GM10266 (cell line): ENCODE results near the gene MEA1.

Experiments used
- DNase-seq: peaks from one replicate; pipeline ENCODE4 v3.0.0; 2012; ENCODE audit errors: extremely low spot score
- CTCF ChIP-seq: IDR thresholded peaks from 2 replicates; pipeline ENCODE4 v1.5.1; 2012; ENCODE audit warnings: mild to moderate bottlenecking, low read depth; ENCODE audit not compliant: control insufficient read depth, insufficient read depth; ENCODE audit errors: missing control alignments

The MEA1 gene

GRCh38 chr6:43016176-43016942 is 2.6 kb upstream of the MEA1 start:
- DNase-seq, result no peak
- TF ChIP-seq CTCF, result no peak

DNA sequence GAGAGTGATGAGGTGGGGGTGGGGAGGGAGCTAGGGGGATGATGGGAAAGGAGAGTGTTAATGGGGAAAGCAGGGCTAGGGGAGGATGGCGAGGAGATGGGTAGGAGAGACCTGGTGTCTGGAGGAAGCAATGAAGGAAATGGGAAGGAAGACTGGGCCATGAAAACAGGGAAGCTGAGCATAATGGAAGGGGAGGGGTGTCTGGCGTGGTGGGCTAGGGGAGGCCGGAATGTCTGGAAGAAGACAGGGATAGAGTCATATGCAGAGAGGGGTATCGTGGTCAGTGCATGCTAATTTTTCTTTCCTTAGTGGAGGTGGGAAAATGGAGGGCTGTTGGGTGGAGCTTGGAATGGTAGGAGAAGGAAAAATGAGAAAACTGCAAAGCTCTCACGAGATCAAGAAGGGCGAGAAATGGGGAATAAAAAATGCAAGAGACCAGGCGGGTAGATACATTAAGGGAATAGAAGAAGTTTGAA is 726 bp upstream of the MEA1 start:
- DNase-seq, result no peak
- TF ChIP-seq CTCF, result no peak

DNA sequence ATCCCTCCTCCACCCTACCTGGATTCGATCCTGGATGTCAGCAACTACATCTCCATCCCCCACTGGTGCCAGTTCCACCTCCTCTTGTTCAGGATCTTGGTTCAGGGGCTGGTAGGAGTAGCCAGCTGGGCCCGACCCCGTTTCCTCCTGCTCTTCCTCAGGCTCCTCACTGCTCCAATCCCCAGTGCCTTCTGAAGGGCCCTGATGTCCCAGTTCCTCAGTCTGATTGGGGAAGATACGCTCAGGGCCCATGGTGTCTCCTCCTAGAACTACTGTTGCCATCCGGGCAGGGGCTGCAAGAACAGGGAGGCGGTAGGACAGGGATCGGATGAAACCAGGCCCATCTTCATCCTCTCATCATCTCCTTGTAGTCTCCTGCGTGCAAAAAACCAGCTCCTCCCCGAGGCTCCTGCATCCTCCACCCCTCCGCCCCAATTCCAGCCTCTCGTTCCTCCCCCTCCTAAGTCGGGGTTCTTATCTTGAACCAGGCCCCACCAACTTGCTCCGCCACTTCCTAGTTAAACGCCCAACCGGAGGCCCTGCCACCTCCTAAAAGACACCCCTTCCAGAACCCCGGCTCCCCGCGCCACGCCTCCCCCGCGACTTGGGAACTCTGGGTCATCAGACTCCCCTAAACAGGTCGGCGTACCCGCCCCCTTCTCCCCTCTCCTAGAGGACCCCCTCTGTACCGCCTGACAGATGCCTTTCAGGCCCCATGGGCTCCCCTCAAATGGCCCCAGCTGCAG is 476 bp downstream of the MEA1 start:
- no peak for DNase-seq
- TF ChIP-seq CTCF, result no peak

GRCh38 chr6:43012364-43012763 is 1.4 kb downstream of the MEA1 start:
- DNase-seq, result no peak
- TF ChIP-seq CTCF, result no peak

GRCh38 chr6:43011207-43011606 is 2.5 kb downstream of the MEA1 start:
- no peak for TF ChIP-seq CTCF
- no peak for DNase-seq

- peak; percentile 51 for DNase-seq
Observed at GRCh38 chr6:43009124-43009523, 4.6 kb downstream of the MEA1 start.

More at GRCh38 chr6:43009124-43009523, 4.6 kb downstream of the MEA1 start:
- TF ChIP-seq CTCF, result peak; percentile 34
